ENCODE measurements around the gene OBSCN. TPM values are rescaled to one million over a fixed set of nuclear protein-coding genes. Genes with fewer than 3 reads are reported as not detected.

The OBSCN gene
- total and polyA plus RNA-seq, 5 donors, result 144 to 234 (median 188) TPM

DNA sequence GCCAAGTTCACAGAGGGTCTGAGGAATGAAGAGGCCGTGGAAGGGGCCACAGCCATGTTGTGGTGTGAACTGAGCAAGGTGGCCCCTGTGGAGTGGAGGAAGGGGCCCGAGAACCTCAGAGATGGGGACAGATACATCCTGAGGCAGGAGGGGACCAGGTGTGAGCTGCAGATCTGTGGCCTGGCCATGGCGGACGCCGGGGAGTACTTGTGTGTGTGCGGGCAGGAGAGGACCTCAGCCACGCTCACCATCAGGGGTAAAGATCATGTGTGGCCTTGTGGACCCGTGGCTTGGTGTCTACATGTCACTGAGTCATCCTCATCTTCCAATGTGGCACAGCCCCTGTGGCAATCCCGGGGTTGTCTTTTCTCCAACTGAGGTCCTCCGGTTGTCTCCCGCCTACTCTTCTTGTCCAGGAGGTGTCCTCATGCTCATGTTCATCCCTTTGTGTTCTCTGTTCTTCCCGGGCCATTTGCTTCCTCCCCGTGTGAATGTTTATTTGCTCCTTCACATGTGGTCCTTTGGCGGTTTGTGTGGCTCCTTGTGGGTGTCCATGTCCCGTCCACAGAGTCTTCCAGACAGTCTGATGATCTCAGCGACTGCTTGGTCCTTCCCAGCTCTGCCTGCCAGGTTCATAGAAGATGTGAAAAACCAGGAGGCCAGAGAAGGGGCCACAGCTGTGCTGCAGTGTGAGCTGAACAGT, 84.2 kb downstream of the OBSCN start:
- WGBS, result 84% methylated on average over 16 of the region's 16 CpGs
- H3K9me3 ChIP-seq (ENCODE audit: control insufficient read depth, low read length), result no peaks in the 10 kb centered on the region
- H3K27ac ChIP-seq (ENCODE audit: low read length), result no peak overlapping the region
- ATAC-seq, result no peak
- intact Hi-C loops (cut with DNase I), result no loop called here
- H3K27me3 ChIP-seq (ENCODE audit: control insufficient read depth, insufficient read depth), result no peaks in the 10 kb centered on the region
- no peaks in the 10 kb centered on the region for H3K4me1 ChIP-seq (ENCODE audit: control insufficient read depth, insufficient read depth, low read length)
- H3K4me3 ChIP-seq (ENCODE audit: low read length), result no peak overlapping the region
- peak in 1 of 3 donors; percentile 48 for DNase-seq

DNA sequence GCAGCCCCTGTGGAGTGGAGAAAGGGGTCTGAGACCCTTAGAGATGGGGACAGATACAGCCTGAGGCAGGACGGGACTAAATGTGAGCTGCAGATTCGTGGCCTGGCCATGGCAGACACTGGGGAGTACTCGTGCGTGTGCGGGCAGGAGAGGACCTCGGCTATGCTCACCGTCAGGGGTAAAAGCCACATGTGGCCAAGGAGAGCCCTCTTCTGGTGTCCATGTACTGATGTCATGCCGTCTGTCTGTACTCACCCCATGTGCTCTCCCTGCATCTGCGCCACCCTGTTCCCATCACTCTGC, 84.7 kb downstream of the OBSCN start:
- ATAC-seq (peak; percentile 4 to 7), DNase-seq (peak in 1 of 3 donors; percentile 13)
- intact Hi-C loops (cut with DNase I), result no loop called here
- 81% methylated on average over 9 of the region's 9 CpGs for WGBS
- Histone ChIP-seq H3K4me1 (ENCODE audit: control insufficient read depth, insufficient read depth, low read length) (no peaks in the 10 kb centered on the region), H3K9me3 (ENCODE audit: control insufficient read depth, low read length) (no peaks in the 10 kb centered on the region), H3K4me3 (ENCODE audit: low read length) (no peak overlapping the region), H3K27ac (ENCODE audit: low read length) (no peak overlapping the region), H3K27me3 (ENCODE audit: control insufficient read depth, insufficient read depth) (no peaks in the 10 kb centered on the region)

DNA sequence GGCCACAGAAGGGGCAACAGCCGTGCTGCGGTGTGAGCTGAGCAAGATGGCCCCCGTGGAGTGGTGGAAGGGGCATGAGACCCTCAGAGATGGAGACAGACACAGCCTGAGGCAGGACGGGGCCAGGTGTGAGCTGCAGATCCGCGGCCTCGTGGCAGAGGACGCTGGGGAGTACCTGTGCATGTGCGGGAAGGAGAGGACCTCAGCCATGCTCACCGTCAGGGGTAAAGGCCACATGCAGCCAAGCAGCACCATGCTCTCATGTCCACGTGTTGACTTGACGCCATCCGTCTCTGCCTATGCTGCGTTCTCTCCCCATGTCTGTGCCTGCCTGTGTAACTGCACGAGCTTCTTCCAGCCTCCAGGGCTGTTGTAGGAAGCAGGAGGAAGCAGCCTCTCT, 85.5 kb downstream of the OBSCN start:
- DNase-seq, result peak in 2 of 3 donors; percentile 3 to 20

DNA sequence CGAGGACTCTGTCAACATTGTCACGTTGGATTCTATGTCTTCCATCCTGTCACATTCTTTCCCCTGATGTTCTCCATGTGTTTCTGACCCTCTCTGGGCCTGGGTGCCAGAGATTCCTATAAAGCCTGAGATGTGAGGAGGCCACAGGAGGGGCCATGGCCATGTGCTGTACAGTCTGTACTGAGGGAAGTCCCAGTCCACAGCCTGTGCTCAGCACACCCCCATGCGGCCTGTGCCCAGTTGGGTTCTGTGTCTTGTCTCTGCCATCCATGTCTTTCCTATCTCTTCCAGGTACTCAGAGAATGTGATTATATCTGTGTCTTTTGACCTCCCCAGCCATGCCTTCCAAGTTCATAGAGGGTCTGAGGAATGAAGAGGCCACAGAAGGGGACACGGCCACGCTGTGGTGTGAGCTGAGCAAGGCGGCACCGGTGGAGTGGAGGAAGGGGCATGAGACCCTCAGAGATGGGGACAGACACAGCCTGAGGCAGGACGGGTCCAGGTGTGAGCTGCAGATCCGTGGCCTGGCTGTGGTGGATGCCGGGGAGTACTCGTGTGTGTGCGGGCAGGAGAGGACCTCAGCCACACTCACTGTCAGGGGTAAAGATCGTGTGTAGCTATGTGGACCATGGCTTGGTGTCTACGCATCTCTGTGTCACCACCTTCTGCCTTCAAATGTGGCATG, 86.1 kb downstream of the OBSCN start:
- Histone ChIP-seq H3K27me3 (ENCODE audit: control insufficient read depth, insufficient read depth) (no peaks in the 10 kb centered on the region), H3K27ac (ENCODE audit: low read length) (no peak overlapping the region), H3K9me3 (ENCODE audit: control insufficient read depth, low read length) (no peaks in the 10 kb centered on the region), H3K4me3 (ENCODE audit: low read length) (no peak overlapping the region), H3K4me1 (ENCODE audit: control insufficient read depth, insufficient read depth, low read length) (no peaks in the 10 kb centered on the region)
- intact Hi-C loops (cut with DNase I), result no loop called here
- WGBS, result 88% methylated on average over 14 of the region's 14 CpGs
- ATAC-seq, result no peak
- peak in 1 of 3 donors; percentile 21 for DNase-seq

More for the DNA sequence above, 85.5 kb downstream of the OBSCN start:
- Histone ChIP-seq H3K4me1 (ENCODE audit: control insufficient read depth, insufficient read depth, low read length) (no peaks in the 10 kb centered on the region), H3K9me3 (ENCODE audit: control insufficient read depth, low read length) (no peaks in the 10 kb centered on the region), H3K4me3 (ENCODE audit: low read length) (no peak overlapping the region), H3K27ac (ENCODE audit: low read length) (no peak overlapping the region), H3K27me3 (ENCODE audit: control insufficient read depth, insufficient read depth) (no peaks in the 10 kb centered on the region)
- 91% methylated on average over 15 of the region's 15 CpGs for WGBS
- intact Hi-C loops (cut with DNase I), result no loop called here
- ATAC-seq, result no peak

DNA sequence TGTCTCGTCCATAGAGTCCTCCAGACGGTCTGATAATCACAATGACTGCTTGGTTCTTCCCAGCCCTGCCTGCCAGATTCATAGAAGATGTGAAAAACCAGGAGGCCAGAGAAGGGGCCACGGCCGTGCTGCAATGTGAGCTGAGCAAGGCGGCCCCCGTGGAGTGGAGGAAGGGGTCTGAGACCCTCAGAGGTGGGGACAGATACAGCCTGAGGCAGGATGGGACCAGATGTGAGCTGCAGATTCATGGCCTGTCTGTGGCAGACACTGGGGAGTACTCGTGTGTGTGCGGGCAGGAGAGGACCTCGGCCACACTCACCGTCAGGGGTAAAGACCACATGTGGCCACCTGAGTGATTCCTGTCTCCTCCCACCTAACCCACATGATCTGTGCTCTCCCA, 86.9 kb downstream of the OBSCN start:
- Histone ChIP-seq H3K4me1 (ENCODE audit: control insufficient read depth, insufficient read depth, low read length) (no peaks in the 10 kb centered on the region), H3K27ac (ENCODE audit: low read length) (no peak overlapping the region), H3K27me3 (ENCODE audit: control insufficient read depth, insufficient read depth) (no peaks in the 10 kb centered on the region), H3K4me3 (ENCODE audit: low read length) (no peak overlapping the region), H3K9me3 (ENCODE audit: control insufficient read depth, low read length) (no peaks in the 10 kb centered on the region)
- intact Hi-C loops (cut with DNase I), result no loop called here
- ATAC-seq, result no peak
- 94% methylated on average over 10 of the region's 10 CpGs for WGBS
- DNase-seq, result peak in 1 of 3 donors; percentile 36

DNA sequence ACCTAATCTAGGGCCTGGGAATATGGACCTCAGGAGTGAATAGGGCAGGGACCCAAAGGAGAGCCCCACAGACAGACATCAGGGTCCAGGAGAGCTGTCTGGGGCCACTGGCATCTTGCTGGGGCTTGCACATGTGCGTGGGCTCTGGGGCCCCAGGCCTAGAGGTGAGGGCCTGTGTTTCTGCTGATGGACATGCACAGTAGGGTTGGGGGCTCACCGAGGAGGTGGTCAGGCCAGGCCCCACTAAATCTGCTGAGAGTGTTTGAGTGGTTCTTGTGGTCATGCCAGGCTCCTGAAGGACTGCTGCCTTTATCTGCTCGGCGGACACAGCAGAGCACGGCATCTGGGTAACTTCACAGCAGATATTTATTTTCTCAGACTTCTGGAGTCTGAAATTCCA, 87.4 kb downstream of the OBSCN start:
- 92% methylated on average over 5 of the region's 5 CpGs for WGBS
- no peak overlapping the region for H3K27ac ChIP-seq (ENCODE audit: low read length)
- intact Hi-C loops (cut with DNase I), result no loop called here
- no peak for ATAC-seq
- H3K4me3 ChIP-seq (ENCODE audit: low read length), result no peak overlapping the region
- no peaks in the 10 kb centered on the region for H3K4me1 ChIP-seq (ENCODE audit: control insufficient read depth, insufficient read depth, low read length)
- H3K9me3 ChIP-seq (ENCODE audit: control insufficient read depth, low read length), result no peaks in the 10 kb centered on the region
- H3K27me3 ChIP-seq (ENCODE audit: control insufficient read depth, insufficient read depth), result no peaks in the 10 kb centered on the region
- DNase-seq, result peak in 1 of 3 donors; percentile 3

DNA sequence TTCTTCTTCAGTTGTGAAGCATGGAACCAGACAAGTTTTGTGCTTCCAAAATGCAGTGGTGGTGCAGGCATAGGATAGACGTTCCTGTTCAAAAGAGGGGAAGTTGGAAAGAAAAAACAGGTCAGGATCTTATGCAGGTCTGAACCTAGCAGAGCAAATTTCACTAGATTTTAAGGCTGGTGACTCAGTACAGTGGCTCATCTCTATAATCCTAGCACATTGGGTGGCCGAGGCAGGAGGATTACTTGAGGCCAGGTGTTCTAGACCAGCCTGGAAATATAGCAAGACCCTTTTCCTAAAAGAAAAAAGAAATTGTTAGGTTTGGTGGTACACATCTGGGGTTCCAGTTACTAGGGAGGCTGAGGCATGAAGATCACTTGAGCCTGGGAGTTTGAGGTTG, 88.1 kb downstream of the OBSCN start:
- H3K4me1 ChIP-seq (ENCODE audit: control insufficient read depth, insufficient read depth, low read length), result no peaks in the 10 kb centered on the region
- DNase-seq, result no peak
- 72% methylated on average over 2 of the region's 2 CpGs for WGBS

DNA sequence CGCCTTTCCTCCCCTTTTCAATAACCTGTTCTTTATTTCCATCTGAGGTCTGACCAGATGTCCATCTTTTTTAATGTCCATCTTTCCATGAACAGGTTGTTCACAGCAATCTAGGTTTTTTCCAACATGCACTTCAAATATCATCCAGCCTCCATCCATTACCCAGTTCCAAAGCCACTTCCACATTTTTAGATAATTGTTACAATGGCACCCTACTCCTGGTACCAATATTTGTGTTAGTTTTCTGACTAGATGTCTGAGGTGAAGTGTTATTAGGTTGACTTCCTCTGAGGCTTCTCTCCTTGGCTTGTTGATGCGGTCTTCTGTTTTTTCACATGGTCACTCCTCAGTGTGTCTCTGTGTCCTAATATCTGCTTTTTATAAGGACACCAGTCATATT, 89.4 kb downstream of the OBSCN start:
- no peak overlapping the region for H3K27ac ChIP-seq (ENCODE audit: low read length)
- no peak overlapping the region for H3K4me3 ChIP-seq (ENCODE audit: low read length)
- intact Hi-C loops (cut with DNase I), result no loop called here
- H3K9me3 ChIP-seq (ENCODE audit: control insufficient read depth, low read length), result no peaks in the 10 kb centered on the region
- no peak for DNase-seq
- no peaks in the 10 kb centered on the region for H3K4me1 ChIP-seq (ENCODE audit: control insufficient read depth, insufficient read depth, low read length)
- no peaks in the 10 kb centered on the region for H3K27me3 ChIP-seq (ENCODE audit: control insufficient read depth, insufficient read depth)
- WGBS, result 95% methylated on average over 2 of the region's 2 CpGs
- ATAC-seq, result no peak

More for the DNA sequence above, 88.1 kb downstream of the OBSCN start:
- ATAC-seq, result no peak
- H3K27ac ChIP-seq (ENCODE audit: low read length), result no peak overlapping the region
- intact Hi-C loops (cut with DNase I), result no loop called here
- H3K9me3 ChIP-seq (ENCODE audit: control insufficient read depth, low read length), result no peaks in the 10 kb centered on the region
- no peaks in the 10 kb centered on the region for H3K27me3 ChIP-seq (ENCODE audit: control insufficient read depth, insufficient read depth)
- H3K4me3 ChIP-seq (ENCODE audit: low read length), result no peak overlapping the region

DNA sequence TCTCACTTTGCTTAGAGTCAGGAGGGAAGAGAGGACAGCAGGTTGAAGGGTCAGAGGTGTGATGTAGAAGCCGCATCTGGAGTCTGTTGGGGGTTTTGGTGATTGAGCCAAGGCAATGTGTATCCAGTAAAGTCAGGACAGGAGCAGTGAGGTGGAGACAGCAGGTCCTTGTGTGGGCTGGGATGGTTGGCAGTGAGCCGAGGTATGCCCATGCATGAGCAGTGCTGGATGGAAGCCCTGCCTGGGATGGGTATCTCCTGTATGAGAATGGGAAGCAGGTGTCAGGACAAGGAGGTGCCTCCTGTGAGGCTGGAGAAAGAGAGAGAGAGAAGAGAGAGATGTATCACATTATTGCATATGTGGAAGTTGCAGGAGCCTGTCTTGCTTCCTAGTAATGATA, 90.0 kb downstream of the OBSCN start:
- no peak overlapping the region for H3K4me3 ChIP-seq (ENCODE audit: low read length)
- DNase-seq (no peak), ATAC-seq (no peak)
- no peak overlapping the region for H3K27ac ChIP-seq (ENCODE audit: low read length)
- 91% methylated on average over 2 of the region's 2 CpGs for whole genome bisulfite sequencing
- peaks cover 4% of the 10 kb centered on the region for H3K9me3 ChIP-seq (ENCODE audit: control insufficient read depth, low read length)
- intact Hi-C loops (cut with DNase I), result no loop called here
- no peaks in the 10 kb centered on the region for H3K27me3 ChIP-seq (ENCODE audit: control insufficient read depth, insufficient read depth)
- no peaks in the 10 kb centered on the region for H3K4me1 ChIP-seq (ENCODE audit: control insufficient read depth, insufficient read depth, low read length)

DNA sequence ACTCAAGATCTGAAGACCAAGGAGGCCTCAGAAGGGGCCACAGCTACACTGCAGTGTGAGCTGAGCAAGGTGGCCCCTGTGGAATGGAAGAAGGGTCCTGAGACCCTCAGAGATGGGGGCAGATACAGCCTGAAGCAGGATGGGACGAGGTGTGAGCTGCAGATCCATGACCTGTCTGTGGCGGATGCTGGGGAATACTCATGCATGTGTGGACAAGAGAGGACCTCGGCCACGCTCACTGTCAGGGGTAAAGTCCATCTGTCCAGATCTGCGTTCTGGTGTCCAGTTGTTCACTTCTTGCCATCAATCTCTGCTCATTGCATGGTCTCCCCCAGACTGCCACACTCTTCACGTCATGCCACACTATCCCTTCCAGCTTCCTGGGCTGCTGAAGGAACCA, 90.6 kb downstream of the OBSCN start:
- Histone ChIP-seq H3K27ac (ENCODE audit: low read length) (no peak overlapping the region), H3K27me3 (ENCODE audit: control insufficient read depth, insufficient read depth) (no peaks in the 10 kb centered on the region), H3K4me1 (ENCODE audit: control insufficient read depth, insufficient read depth, low read length) (no peaks in the 10 kb centered on the region), H3K4me3 (ENCODE audit: low read length) (no peak overlapping the region), H3K9me3 (ENCODE audit: control insufficient read depth, low read length) (peaks cover 4% of the 10 kb centered on the region)
- DNase-seq, result no peak
- WGBS, result 92% methylated on average over 6 of the region's 6 CpGs
- no peak for ATAC-seq
- intact Hi-C loops (cut with DNase I), result no loop called here

DNA sequence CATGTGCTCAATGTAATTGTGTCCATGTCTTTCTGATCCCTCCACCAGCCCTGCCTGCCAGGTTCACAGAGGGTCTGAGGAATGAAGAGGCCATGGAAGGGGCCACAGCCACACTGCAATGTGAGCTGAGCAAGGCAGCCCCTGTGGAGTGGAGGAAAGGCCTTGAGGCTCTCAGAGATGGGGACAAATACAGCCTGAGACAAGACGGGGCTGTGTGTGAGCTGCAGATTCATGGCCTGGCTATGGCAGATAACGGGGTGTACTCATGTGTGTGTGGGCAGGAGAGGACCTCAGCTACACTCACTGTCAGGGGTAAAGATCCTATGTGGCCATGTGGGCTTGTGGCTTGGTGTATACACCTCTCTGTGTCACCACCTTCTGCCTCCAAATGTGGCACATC, 91.4 kb downstream of the OBSCN start:
- intact Hi-C loops (cut with DNase I), result no loop called here

More for the DNA sequence above, 91.4 kb downstream of the OBSCN start:
- peaks cover 4% of the 10 kb centered on the region for H3K9me3 ChIP-seq (ENCODE audit: control insufficient read depth, low read length)
- no peak for DNase-seq
- no peak overlapping the region for H3K4me3 ChIP-seq (ENCODE audit: low read length)
- H3K27me3 ChIP-seq (ENCODE audit: control insufficient read depth, insufficient read depth), result no peaks in the 10 kb centered on the region
- ATAC-seq, result no peak
- 89% methylated on average over 2 of the region's 2 CpGs for WGBS
- H3K4me1 ChIP-seq (ENCODE audit: control insufficient read depth, insufficient read depth, low read length), result no peaks in the 10 kb centered on the region
- H3K27ac ChIP-seq (ENCODE audit: low read length), result no peak overlapping the region

Data from right cardiac atrium (tissue), 5 donors.